GM12872 (cell line): ENCODE measurements around the gene GREB1L.

Source experiments
- CTCF ChIP-seq: IDR thresholded peaks from 3 replicates; pipeline ENCODE4 v1.5.1; 2011; ENCODE audit warnings: low read depth, mild to moderate bottlenecking, low read length, moderate library complexity; ENCODE audit not compliant: insufficient read depth

Gene GREB1L

GRCh38 chr18:21451851-21452250 is 209.8 kb downstream of the GREB1L start:
- TF ChIP-seq CTCF: no peak

- TF ChIP-seq CTCF: no peak
These were observed 210.3 kb downstream of the GREB1L start for GRCh38 chr18:21452276-21452780.

GRCh38 chr18:21452796-21453510 is 210.9 kb downstream of the GREB1L start:
- TF ChIP-seq CTCF: no peak

GRCh38 chr18:21453511-21453901 is 211.5 kb downstream of the GREB1L start:
- no peak for TF ChIP-seq CTCF

- TF ChIP-seq CTCF: no peak
These were observed 212.7 kb downstream of the GREB1L start for GRCh38 chr18:21454725-21455124.

GRCh38 chr18:21456428-21457178 is 214.6 kb downstream of the GREB1L start:
- TF ChIP-seq CTCF: no peak

GRCh38 chr18:21457179-21457535 is 215.1 kb downstream of the GREB1L start:
- TF ChIP-seq CTCF: no peak
